Measurements from ENCODE around the gene SPTBN1.

DNA sequence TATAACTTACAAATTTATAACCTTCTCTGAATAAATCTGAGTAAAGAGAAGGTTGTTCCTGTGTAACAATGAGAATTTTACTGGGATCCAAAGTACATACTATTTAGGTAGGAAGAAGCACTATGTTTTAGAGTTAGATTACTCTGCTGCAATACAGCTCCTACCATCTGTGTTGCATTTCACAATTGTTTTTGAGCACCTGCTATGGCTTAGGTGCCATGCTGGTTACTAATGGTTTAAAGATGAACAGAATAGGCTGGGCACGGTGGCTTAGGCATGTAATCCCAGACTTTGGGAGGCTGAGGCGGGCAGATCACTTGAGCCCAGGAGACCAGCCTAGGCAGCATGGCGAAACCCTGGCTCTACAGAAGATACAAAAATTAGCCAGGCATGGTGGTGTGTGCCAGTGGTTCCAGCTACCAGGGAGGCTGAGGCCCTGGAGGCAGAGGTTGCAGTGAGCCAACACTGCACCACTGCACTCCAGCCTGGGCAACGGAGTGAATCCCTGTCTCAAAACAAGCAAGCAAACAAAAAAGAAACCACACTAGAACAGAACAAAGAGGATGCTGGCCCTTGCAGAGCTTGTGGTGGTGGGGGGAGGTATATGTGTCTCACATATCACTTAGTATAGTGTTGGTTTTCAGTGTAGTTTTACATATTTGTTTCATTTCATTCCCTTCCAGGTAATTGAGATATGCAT, 56.7 kb downstream of the SPTBN1 start:
- TF ChIP-seq TCF4 (CRISPR knock-in tag; IDR thresholded peaks at IDR 0.05; ENCODE audit: borderline replicate concordance) (no peak), ZFP3 (CRISPR knock-in tag; IDR thresholded peaks at IDR 0.05) (no peak), ZFP30 (CRISPR knock-in tag; IDR thresholded peaks at IDR 0.05) (no peak)
- TF ChIP-seq, protein P1, sequence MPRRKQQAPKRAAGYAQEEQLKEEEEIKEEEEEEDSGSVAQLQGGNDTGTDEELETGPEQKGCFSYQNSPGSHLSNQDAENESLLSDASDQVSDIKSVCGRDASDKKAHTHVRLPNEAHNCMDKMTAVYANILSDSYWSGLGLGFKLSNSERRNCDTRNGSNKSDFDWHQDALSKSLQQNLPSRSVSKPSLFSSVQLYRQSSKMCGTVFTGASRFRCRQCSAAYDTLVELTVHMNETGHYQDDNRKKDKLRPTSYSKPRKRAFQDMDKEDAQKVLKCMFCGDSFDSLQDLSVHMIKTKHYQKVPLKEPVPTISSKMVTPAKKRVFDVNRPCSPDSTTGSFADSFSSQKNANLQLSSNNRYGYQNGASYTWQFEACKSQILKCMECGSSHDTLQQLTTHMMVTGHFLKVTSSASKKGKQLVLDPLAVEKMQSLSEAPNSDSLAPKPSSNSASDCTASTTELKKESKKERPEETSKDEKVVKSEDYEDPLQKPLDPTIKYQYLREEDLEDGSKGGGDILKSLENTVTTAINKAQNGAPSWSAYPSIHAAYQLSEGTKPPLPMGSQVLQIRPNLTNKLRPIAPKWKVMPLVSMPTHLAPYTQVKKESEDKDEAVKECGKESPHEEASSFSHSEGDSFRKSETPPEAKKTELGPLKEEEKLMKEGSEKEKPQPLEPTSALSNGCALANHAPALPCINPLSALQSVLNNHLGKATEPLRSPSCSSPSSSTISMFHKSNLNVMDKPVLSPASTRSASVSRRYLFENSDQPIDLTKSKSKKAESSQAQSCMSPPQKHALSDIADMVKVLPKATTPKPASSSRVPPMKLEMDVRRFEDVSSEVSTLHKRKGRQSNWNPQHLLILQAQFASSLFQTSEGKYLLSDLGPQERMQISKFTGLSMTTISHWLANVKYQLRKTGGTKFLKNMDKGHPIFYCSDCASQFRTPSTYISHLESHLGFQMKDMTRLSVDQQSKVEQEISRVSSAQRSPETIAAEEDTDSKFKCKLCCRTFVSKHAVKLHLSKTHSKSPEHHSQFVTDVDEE (CRISPR knock-in tag; IDR thresholded peaks at IDR 0.05): no peak
- TF ChIP-seq, protein P2, sequence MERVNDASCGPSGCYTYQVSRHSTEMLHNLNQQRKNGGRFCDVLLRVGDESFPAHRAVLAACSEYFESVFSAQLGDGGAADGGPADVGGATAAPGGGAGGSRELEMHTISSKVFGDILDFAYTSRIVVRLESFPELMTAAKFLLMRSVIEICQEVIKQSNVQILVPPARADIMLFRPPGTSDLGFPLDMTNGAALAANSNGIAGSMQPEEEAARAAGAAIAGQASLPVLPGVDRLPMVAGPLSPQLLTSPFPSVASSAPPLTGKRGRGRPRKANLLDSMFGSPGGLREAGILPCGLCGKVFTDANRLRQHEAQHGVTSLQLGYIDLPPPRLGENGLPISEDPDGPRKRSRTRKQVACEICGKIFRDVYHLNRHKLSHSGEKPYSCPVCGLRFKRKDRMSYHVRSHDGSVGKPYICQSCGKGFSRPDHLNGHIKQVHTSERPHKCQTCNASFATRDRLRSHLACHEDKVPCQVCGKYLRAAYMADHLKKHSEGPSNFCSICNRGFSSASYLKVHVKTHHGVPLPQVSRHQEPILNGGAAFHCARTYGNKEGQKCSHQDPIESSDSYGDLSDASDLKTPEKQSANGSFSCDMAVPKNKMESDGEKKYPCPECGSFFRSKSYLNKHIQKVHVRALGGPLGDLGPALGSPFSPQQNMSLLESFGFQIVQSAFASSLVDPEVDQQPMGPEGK (CRISPR knock-in tag; IDR thresholded peaks at IDR 0.05; ENCODE audit: borderline replicate concordance): no peak
